Cortex of kidney (tissue), 1 donor: ENCODE results near the gene AGAP2.

ENCODE experiments used
- DNase-seq: peaks from one replicate; lab custom pipeline; 2025; lab: John Stamatoyannopoulos, UW

Gene AGAP2

DNA sequence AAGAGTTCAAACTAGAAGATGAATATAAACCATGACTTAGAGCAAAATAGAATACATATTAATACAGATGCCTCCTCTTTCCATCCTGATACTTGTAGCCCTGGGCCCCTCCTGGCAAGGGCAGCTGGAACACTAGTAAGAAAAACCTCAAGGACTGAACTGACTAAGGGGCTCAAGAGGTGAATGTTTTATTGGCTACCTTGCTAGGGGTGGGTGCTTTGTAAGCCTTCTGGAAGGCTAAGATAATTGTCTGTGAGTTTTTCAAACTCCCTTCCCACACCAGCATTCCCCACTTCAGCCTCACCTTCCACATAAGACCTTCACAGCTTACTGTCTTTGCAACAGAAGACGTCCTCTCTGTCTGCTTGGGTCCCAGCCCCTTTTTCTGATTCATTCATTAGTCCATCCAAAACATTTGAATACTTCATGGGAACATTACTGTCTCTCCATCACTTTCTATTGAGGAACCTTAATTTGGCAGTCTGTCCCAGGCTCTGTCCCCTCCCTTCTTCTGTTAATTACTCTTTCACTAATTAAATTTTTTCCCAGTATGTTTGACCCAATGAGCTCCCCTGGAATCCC, 15.3 kb upstream of the AGAP2 start:
- no peak for DNase-seq

DNA sequence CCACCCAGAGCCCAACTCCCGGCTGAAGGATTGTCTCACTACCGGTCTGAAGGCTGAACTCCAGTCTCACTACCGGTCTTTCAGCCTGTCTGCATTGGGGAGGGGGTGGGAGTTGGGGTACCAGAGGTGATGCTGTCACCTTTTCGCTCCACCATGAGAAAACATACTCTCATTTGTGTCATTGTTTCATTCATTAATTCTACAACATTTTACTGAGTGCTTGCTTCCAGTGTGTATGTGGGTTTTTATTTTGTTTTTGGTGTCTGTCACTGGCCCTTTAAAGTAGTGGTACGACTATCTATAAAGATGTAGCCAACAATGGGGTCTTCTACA, 14.1 kb upstream of the AGAP2 start:
- DNase-seq, result no peak

DNA sequence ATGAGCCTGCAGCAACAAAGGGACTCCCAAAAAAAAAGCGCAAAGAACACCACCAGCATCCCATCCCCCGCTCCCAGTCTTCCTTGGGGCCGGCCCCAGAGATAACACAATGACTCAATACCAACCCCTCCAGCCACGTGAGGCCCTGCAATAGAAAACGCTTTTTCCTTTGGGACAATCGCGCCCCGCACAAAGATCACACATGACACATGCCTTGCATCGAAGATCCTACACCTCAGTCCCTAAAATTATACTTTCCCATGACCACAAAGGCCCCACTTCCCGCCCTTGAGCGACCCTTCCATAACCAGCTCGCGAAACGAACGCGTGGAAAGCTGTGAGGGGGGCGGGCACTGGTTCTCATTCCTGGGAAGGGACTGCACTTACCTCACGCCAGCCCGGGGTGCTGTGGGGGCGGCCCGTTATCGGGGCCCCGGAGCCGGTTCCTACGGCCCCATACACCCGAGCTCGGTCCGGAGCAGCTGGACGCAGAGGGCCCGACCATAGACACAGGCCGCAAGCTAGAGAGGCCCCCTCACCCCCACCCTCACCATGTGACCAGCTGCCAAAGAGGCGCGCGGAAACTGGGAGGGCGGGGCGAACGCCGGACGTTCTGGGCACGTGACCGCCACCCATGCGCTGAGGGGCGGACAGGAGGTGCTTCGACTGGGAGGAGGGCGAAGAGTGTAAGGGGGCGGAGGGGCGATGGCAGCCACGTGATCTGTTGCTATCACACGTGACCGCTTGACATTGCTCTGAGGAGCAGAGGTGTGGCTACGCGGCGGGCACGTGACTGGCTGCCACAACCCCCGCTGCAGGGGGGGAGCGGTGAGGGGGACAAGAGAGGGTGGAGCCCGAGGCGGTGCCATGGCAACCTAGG, 13.5 kb upstream of the AGAP2 start, which contains the start of gene CDK4:
Gene CDK4, minus strand, starts transcription at position 523 of the 880 bp plus-strand sequence. CDS start 593 bp downstream, outside the sequence.
- DNase-seq, result peak; percentile 91

DNA sequence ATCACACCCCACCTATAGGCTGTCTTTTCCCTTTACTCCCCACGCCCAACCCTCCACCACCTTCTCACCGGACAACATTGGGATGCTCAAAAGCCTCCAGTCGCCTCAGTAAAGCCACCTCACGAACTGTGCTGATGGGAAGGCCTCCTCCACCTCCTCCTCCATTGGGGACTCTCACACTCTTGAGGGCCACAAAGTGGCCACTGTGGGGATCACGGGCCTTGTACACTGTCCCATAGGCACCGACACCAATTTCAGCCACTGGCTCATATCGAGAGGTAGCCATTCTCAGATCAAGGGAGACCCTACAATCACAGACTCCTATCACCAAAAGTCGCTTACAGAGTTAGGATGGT, 12.9 kb upstream of the AGAP2 start:
- no peak for DNase-seq

DNA sequence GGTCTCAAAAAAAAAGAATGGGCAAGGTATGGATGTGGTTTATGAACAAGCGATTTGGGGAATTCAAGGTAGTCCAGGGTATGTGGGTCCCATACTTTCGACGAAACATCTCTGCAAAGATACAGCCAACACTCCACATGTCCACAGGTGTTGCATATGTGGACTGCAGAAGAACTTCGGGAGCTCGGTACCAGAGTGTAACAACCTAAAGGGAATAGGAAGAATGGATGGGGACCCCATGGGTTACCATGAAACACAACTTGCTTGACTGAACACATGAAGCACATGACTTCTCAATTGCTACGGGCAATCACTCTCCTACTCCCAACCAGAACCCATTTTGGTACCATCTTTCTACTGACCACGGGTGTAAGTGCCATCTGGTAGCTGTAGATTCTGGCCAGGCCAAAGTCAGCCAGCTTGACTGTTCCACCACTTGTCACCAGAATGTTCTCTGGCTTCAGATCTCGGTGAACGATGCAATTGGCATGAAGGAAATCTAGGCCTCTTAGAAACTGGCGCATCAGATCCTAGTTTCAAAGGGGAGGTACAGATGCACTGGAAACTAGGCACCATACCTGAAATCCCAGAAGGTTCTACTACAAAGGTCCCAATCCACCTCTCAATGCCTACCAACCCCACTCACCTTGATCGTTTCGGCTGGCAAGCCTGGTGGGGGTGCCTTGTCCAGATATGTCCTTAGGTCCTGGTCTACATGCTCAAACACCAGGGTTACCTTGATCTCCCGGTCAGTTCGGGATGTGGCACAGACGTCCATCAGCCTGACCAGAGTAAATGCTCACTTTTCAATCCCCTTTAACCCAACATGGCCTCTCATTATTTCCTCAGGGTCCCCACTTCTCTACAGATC, 12.3 kb upstream of the AGAP2 start:
- DNase-seq, result no peak

DNA sequence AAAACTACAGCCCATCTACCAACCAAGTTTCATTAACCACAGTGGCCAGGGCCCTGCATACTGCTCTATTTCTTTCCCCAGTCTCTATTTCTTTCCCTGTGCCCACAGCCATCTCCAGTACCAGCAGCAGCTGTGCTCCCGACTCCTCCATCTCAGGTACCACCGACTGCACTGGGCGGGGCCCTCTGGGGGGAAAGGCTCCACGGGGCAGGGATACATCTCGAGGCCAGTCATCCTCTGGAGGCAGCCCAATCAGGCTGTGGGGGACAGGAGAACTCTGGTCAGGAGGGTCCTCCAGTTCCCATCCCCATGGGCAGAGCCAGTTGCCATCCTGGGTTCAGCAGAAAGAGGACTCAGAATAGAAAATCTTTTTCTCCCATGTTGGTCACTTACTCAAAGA, 10.5 kb upstream of the AGAP2 start:
- DNase-seq, result no peak

DNA sequence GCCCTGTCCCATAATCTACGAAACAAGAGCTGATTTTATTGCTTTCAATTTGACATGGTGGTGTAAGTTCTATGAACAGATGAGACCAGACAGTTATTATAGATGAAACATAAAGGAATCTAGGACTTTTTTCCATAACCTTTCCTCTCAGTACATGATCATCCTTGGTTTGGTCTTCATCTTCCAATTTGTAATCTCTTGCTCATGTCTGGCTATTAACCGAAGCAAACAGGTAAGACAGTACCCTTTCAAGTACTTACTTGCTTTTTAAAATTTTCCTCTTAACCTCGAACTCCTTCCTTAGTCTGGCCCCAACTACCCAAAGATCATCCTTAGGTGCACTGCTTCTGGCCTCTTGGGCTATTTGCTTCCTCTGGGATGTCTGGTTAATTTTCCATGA, 7.5 kb upstream of the AGAP2 start:
- no peak for DNase-seq

DNA sequence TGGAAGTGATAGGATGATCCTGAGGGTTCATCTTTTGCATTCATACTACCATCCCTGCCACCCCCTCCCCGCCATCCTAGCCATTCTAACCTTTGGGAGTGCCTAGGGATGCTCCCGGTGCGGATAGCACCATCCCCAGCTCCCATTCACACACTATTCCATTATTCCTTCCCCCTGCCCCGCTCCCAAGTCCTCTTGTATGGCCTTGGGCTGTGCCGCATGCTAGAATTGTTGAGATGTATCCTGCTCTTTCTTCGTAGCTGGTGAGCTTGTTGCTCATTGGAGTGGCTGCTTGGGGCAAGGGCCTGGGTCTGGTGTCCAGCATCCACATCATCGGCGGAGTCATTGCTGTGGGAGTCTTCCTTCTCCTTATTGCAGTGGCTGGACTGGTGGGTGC, 6.9 kb upstream of the AGAP2 start:
- no peak for DNase-seq

DNA sequence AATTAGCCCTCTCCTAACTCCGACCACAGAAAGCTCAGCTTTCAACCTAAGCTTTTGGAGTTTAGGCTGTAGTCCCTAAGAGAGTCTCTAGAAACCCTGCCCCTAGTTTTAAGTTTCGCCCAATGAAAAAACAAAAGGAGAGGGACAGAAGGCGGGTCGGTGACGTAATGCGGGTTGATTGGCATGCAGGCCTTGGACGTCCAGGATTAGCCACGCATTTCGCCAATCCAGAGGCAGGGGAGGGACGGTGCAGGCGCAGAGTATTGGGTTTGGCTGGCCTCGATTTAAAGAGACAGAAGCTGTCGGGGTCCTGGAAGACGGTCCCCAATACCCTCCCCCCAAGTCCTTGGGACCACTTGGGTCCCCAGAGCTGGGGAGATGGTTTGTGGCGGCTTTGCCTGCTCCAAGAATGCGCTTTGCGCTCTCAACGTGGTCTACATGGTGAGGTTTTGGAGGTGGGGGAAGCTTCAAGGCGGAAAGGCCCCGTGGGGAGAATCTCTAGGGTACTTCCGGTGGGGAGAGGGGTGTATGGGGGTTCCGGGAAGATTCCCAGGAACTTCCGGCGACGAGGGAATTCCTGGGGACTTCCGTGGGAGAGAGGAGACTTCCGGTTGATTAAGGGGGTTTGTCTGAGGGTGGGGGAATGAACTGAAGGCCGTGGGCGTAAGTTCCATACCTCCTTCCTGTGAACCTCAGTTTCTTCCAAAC, 6.4 kb upstream of the AGAP2 start, which contains the start of gene TSPAN31:
Gene TSPAN31, plus strand, starts transcription at position 263 of the 708 bp plus-strand sequence. Its CDS starts 116 bp downstream, at position 379.
- DNase-seq, result peak; percentile 57

DNA sequence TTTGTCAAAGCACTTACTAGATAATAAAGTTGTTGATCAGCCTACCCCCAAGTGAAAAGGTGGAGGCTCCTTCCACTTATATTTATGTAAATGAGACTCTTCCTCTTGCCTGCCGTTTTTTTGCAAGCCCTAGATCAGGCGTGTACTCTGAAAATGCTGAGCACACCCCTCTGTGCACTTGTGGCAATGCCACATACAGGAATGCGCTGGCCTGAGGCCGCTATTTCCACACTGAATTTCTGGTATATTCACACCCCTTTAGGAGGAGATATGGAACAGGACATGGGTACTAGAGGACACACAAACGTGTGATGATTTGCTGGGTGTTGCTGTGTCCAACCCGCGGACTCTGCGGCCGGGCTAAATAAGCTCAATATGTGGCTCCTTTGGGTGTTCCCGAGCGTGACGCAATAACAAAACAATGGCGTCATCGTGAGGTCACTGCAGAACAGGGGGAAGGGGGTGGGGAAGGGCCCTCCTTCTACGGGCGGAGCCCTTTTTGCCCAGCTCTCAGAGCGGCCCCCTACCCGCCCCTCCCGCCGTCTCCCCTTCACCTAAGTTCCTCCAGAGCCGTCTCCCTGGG, 5.7 kb upstream of the AGAP2 start:
- no peak for DNase-seq

DNA sequence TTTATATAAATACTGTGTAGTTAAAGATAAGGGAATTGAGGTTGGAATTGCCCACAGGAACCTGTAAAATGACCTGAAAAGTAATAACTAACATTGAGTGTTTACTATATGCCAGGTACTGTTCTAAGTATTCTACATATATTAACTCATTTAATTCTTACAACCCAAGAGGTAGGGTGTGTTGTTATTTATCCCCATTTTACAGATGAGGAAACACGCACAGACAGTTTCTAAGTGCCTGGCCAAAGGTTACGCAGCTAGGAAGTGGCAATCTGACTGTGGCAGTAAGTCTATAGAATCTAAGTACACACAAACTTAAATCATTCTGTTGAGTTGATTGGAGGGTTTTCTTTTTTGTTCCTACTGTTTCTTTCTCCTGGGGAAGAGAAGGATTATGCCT, 5.2 kb upstream of the AGAP2 start:
- DNase-seq, result no peak

DNA sequence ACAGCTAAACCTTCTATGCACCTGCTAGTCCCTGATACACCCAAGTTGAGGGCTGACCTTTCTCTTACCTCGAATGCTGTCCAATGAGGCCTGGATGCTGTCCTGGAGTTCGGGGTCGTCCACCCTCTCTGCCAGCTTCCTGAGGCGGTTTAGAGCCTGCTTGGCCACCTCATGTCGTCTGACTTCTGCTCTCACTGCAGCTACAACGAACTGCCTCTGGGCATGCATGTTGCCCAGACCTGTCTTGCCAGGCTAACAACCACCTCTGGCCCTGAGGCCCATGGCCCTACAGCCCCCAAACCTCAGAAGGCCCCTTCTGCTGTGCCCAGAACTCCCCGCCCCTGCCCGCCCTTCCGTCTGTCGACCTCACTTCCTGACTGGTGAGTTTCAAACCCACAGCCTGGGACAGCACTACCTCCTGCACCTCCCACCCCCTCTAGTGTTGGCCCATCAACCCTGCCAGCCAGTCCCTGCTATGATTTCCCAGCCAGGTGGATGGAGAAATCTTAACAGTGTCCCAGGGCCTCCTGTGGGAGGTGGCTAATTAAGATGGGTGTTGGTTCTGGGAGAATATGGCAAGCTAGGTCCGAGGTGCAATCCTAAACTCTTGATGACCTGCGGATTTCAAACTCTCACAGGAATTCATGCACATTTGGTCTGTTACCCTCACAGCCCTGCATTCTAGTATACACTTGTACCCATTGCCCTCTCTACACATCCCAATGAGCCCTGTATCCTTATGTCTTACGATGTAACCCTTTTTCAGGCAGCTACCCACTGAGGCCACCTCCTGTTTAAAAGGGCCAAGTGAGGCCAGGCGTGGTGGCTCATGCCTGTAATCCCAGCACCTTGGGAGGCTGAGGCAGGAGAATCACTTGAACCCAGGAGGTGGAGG, 3.5 kb upstream of the AGAP2 start:
- DNase-seq, result no peak

DNA sequence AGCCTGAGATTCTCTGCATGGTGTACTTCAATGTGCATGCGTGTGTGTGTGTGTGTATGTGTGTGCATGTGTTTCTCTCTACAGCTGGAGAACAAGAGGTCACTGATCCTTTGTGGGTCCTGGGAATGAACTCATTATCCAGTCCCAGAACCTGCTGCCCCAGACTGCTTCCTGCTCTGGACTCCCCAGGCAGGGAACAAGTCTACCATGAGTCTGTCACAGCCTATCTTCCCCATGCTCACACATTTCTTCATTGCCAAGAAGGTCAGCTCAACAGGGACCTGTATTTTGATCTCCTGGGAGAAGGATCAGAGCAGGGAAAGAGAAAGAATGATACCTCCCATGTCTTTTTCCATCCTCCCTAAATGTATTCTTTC, 2.9 kb upstream of the AGAP2 start:
- no peak for DNase-seq

DNA sequence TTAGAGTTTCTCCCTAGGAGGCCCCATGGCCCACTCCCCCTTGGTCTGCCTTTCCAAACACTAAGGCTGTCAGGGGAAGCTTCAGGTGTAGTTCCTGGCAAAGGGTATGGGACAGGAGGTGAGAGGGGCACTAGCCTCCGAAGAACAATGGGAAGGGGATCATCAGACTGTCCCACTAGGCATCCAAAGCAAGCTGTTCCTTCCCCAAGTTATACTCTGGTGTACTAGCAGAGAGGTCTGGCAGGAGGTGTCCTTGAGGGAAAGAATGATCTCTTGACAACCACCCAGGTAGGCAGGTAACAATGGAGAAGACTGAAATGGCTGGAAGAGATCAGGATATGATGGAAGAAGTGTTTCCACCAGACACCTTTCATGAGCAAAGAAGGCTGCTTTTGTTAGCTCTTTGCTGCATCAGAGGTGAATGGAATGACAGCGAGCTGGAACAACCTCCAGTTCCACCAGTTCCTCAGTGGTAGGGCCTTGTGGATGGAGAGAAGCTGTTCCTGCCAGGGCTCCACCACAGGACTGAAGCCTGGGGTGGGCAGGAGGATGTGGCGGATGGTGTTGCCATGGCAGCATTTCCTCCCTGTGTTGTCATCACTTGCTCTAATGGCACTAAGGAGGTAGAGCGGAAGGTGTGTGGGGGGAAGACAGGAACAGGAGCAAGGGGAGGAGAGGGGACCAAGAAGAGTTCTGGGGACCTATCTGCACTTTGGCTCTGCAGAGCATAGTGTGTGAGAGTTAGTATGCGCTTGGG, 2.3 kb upstream of the AGAP2 start:
- DNase-seq, result no peak

DNA sequence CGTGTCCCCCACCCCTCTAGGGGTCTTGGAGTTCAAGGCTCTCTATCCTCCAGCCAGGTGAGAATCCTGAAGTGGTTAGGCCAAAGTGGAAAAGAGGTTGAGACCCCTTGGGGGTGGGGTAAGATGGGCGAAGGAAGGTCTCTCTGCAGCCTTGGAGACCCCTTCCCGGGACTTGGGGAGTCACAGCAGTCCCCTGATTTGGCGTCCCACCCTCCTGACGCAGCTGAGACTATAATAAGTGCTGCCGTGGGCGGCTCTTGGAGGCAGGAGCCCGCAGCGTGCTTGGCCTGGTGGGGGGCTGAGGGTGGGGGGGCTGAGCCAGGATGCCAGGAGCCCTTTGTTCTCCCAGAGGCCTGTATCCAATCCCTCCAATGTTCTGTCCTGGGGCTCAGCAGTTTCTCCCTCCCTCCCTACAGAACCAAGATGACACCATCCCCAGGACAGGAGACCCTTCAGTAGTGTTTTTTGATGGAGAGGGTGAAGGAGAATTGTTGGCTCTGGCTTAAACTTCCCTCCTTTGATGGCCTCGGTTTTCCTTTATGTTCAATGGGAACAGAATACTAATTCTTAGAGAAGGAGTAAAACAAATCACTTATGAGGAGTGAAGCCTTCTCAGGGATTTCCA, 1.5 kb upstream of the AGAP2 start:
- no peak for DNase-seq

DNA sequence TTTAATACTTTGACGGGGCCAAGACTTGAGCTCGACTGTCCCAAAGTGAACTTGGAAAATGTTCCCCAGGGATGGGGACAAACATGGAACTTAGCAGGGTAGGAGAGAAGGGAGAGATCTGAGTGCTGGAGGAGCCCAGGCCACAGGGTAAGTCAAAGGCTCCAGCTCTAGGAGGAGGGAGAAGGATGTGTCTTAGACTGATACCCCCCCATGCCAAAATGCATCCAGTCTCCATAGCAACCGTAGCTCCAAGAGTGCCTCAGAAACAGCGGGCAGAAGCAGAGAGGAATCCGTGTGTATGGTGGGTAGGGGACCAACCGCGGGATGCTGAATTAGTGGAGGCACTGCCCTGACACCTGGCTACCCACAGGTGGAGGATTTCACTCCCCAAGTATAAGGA, 845 bp upstream of the AGAP2 start:
- no peak for DNase-seq

DNA sequence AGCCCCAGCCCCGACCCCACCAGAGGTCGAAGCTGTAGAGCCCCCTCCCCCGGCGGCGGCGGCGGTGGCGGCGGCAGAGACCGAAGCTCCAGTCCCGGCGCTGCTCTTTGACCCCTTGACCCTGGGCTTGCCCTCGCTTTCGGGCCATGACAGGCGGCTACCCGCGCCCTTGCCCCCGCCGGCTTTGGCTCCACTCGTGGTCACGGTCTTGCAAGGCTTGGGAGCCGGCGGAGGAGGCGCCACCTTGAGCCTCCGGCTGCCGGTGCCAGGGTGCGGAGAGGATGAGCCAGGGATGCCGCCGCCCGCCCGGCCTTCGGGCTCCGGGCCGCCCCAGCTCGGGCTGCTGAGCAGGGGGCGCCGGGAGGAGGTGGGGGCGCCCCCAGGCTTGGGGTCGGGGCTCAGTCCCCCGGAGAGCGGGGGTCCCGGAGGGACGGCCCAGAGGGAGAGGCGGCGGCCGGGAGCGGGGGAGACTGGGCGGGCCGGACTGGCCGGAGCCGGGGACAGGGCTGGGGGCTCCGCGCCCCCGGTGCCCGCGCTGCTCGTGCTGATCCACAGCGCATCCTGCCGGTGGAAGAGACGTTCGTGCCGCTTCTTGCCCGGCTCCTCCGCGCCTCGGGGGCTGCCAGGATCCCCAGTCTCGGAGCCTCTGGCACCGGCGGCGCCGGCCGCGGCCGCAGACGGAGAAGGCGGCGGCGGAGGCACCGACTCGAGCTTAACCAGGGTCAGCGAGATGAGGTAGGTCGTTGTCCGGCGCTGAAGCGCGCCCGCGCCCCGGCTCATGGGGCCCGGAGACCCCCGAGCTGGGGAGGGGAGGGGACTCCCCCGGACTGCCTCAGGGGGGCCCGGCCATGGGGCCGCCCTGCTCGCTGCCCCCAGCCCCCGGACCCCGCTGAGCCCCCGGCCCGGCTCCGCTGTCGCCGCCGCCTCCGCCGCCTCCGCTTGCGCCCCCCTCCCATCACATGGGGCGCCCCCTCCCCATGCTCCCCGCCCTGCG, 778 bp downstream of the AGAP2 start:
- no peak for DNase-seq
